GM18517 (cell line): Measurements from ENCODE around the gene METTL6.
"Not testable (repeated sequence)": the region's sequence is repeated elsewhere in the genome, so short reads cannot be mapped to it uniquely, and the experiment has no call there.

Experiments used
- ATAC-seq: cut with Tn5 transposase; IDR thresholded peaks from one replicate; pipeline ENCODE4 v1.9.1; 2021; ENCODE audit warnings: mild to moderate bottlenecking, moderate library complexity; ENCODE audit not compliant: unreplicated experiment

METTL6 gene

DNA sequence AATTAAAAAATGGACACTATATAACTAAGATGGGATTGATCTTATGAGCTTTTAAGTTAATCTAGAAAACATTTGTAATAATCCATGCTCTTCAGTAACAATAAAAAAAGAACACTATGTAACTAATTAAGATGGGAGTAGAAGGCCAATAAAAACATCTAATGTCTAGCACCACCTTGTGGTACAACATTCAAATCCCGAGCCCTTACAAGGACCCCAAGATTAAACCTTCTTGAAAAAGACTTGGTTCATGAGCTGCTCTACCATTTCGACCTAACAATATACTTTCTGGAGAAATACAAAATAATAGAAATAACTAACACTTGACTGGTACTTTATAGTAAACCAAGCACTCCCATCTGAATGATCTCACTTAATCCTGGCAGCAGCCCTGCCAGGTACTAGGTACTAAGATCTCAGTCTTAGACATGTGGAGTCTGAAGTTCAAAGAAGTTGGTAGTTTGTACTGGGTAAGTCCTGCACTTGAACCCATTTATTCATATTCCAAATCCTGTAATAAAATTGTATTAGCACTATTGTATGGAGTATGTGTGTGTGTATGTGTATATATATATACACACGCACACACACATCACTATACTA lies 21.8 kb downstream of the METTL6 start:
- peak; percentile 77 for ATAC-seq

GRCh38 chr3:15404767-15405166 lies 22.6 kb downstream of the METTL6 start:
- no peak for ATAC-seq

- no peak for ATAC-seq
Measured at GRCh38 chr3:15403965-15404364, 23.4 kb downstream of the METTL6 start.

- no peak for ATAC-seq
Measured at GRCh38 chr3:15403495-15403894, 23.8 kb downstream of the METTL6 start.

- ATAC-seq = no peak
Measured at GRCh38 chr3:15401936-15402335, 25.4 kb downstream of the METTL6 start.

- no peak for ATAC-seq
Measured at GRCh38 chr3:15399970-15400369, 27.4 kb downstream of the METTL6 start.

DNA sequence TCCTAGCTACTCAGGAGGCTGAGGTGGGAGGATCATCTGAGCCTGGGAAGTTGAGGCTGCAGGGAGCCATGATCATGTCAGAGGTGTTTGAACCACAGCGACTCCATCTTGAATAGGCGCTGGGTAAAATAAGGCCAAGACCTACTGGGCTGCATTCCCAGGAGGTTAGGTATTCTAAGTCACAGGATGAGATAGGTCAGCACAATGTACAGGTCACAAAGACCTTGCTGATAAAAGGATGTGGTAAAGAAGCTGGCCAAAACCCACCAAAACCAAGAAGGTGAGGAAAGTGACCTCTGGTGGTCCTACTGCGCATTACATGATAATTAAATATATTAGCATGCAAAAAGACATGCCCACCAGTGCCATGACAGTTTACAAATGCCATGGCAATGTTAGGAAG lies 28.6 kb downstream of the METTL6 start:
- ATAC-seq = not testable (repeated sequence)

DNA sequence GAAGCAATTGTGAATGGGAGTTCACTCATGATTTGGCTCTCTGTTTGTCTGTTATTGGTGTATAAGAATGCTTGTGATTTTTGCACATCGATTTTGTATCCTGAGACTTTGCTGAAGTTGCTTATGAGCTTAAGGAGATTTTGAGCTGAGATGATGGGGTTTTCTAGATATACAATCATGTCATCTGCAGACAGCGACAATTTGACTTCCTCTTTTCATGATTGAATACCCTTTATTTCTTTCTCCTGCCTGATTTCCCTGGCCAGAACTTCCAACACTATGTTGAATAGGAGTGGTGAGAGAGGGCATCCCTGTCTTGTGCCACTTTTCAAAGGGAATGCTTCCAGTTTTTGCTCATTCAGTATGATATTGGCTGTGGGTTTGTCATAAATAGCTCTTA lies 34.1 kb downstream of the METTL6 start:
- not testable (repeated sequence) for ATAC-seq

- ATAC-seq = no peak
Measured at GRCh38 chr3:15391007-15391406, 36.3 kb downstream of the METTL6 start.

DNA sequence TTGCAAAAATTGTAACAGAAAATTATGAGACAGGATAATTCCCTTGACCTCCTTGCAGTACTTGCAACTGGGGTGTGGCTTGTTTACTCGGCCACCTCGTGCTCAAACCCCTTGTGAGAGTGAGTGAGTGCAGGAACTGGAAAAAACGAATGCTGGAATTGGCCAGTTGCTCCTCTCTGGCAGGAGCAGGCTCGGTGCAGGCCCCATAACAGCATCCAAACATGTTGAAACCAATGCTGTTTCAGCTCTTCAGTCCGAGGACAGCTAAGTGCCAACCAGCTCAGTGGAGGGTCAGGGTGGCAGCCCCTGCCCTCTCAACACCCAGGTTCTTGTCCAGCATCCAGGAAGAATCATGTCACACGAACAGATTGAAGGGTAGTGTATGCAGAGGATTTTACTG lies 36.9 kb downstream of the METTL6 start:
- ATAC-seq = no peak

DNA sequence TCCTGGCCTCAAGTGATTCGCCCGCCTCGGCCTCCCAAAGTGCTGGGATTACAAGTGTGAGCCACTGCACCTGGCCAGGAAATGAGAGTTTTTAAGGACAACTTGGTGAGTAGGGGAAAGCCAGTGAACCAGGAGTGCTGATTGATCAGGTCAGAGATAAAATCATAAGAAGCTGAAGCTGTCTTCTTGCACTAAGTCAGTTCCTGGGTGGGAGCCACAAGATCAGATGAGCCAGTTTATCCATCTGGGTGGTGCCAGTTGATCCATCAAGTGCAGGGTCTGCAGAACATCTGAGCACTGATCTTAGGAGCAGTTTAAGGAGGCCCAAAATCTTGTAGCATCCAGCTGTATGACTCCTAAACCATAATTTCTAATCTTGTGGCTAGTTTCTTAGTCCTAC lies 39.0 kb downstream of the METTL6 start:
- ATAC-seq = not testable (repeated sequence)

- no peak for ATAC-seq
Measured at GRCh38 chr3:15387735-15388134, 39.6 kb downstream of the METTL6 start.

- no peak for ATAC-seq
Measured at GRCh38 chr3:15387171-15387581, 40.2 kb downstream of the METTL6 start.

DNA sequence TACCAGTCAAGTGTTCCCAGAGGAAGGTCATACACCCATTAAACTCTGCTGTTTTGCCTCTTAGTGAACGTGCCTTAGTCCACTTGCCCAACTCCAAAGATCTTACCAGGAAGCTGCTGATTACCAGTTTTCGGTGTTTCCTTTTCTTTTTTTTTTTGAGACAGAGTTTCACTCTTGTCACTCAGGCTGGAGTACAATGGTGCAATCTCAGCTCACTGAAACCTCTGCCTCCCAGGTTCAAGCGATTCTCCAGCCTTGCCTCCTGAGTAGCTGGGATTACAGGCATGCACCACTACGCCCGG lies 40.7 kb downstream of the METTL6 start:
- not testable (repeated sequence) for ATAC-seq

GRCh38 chr3:15385901-15386653 lies 41.3 kb downstream of the METTL6 start:
- ATAC-seq = no peak

GRCh38 chr3:15385238-15385695 lies 42.1 kb downstream of the METTL6 start:
- ATAC-seq = peak; percentile 18

DNA sequence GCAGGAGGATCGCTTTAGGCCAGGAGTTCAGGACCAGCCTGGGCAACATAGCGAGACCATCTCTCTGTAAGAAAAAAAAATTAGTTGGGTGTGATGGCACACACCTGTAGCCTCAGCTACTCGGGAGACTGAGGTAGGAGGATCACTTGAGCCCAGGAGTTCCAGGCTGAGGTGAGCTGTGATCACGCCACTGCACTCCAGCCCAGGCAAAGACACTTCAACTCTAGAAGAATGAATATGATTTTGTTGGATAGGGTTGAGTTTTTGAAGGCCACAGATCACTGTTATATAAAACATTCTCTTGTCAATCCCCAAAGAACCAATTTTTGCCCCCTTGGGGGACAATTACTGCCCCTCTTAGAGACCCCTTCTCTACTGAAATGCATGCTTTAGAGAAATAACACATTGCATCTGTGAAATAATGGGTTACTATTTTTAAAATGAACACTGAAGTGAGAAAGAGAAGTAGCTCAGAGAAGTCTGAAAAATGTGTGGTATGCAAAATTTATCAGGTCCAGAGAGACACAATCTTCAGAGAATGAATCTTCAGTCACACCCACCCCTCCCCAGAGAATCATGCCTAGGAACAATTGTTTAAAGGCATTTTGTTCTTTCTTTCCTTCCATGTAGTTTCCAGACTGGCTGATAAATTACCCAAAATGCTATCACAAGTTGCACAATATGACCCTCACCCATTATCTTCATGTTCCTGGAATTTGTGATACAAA lies 42.7 kb downstream of the METTL6 start:
- peak; percentile 88 for ATAC-seq

DNA sequence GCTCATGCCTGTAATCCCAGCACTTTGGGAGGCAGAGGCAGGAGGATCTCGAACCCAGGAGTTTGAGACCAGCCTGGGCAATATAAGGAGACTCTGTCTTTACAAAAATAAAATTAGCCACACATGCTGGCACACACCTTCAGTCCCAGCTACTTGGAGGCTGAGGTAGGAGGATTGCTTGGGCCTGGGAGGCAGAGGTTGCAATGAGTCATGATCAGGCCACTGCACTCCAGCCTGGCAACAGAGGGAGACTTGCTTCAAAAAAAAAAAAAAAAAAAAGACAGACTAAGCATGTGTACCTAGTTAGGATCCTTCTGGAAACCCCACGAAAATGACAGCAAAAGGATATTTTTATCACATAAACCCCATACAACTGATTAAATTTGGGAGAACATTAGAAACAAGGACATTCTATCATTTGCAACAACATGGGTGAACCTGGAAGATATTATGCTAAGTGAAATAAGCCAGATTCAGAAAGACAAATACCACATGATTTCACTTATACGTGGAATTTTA lies 44.9 kb downstream of the METTL6 start:
- ATAC-seq = no peak

DNA sequence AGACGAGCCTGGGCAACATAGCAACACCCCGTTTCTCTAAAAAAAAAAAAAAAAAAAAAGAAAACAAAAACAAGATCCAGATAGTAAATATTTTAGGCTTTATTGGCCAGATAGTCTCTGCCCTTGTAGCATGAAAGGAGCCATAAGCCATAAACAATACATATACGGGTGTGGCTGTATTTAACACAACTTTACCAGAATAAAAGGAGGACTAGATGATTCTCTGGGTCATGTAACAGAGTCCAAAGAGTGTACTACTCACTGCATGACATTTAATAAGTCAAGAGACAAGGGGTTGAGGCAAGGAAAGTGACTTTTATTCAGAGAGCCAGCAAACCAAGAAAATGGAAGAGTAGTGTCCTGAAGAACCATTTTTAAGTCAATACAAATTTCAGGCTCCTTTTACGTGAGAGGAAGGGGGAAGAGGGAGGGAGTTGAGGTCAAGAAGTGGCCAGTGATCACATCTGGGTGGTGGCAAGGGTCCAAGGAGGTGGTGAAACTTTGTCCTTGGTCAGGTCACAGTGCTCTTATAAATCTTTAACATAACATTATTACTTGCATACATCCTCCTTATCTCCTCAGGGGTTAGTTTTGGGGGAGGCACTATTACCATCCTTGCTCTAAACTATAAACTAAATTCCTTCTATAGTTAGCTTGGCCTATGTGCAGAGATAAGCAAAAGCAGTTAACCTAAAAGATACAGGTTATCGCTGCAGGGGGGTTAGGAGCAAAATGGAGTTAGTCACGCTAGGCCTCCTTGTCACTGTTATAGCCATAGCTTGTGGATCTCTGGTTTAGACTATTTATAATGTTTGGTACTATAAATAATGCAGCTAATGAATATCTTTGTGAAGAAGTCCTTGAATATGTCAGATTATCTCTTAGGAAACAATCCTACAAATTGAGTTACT lies 46.1 kb downstream of the METTL6 start:
- ATAC-seq = no peak

DNA sequence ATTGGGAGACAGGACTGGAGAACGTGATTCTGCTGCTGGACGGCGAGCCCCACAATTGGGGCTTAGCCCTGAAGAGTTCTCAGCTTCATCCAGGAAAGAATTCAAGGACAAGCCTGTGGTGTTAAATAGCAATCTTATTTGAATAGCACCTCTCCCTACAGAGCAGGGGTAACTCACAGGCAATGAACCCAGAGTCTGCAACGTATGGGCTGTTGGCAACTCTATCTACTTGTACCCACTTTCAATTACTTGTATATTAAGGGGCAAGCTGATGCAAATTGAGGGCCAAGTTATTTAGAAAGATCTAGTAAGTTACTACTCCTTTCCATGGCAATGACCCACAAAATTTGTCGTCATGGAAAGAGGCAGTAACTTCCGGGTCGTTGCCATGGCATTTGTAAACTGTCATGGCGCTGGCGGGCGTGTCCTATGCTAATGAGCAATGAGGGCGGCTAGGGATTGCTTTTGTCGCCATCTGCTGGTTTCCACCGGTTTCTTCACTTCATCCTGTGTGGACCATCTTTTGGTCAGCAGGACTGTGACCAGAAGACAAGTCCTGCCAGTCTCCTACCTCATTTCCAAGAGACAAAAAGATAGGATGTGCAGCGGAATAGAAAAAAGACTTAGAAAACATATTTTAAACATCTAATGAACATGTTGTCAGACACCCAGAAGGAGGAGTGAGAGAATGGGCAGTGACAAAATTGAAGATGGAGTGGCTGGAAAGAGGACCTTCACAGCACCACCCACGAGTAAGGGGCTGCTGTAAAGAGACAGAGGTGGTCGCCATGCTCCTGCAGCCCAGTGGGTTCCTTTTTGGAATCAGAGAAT lies 49.2 kb downstream of the METTL6 start:
- peak; percentile 88 for ATAC-seq
